ENCODE measurements around the gene VSTM5.

- TF ChIP-seq CTCF (IDR thresholded peaks at IDR 0.05) (no peak), POLR2A (IDR thresholded peaks at IDR 0.05) (no peak), POLR2AphosphoS5 (IDR thresholded peaks at IDR 0.05) (no peak)
These were observed 28.1 kb downstream of the VSTM5 start for GRCh38 chr11:93822359-93822758.
